H1 (cell line): ENCODE data around the gene FSTL4. TPM values are rescaled to one million over a fixed set of nuclear protein-coding genes. Genes with fewer than 3 reads are reported as not detected.

Source experiments
- BACH1 ChIP-seq: IDR thresholded peaks from 2 replicates; pipeline ENCODE4 v1.6.1; 2012; ENCODE audit warnings: low read length, improper control_type of control experiment
- HDAC2 ChIP-seq, 2 experiments: fragments of 300-600 bp in 1 of 2; sonication (generic) in 1 of 2; IDR thresholded peaks; 2 replicates each; pipeline ENCODE4 v1.6.1; 2011 to 2012; ENCODE audit warnings: low read depth in 2 of 2, low read length in 2 of 2, mild to moderate bottlenecking in 2 of 2, moderate library complexity in 2 of 2, borderline replicate concordance in 1 of 2, inconsistent platforms in 1 of 2
- KDM4A ChIP-seq: IDR thresholded peaks from one replicate; pipeline ENCODE4 v1.7.1; 2012; ENCODE audit warnings: low read depth, mild to moderate bottlenecking, moderate library complexity, low read length, inconsistent platforms; ENCODE audit not compliant: severe bottlenecking
- KDM5A ChIP-seq: fragments of 200-600 bp; IDR thresholded peaks from 2 replicates; pipeline ENCODE4 v1.7.1; 2012; ENCODE audit warnings: mild to moderate bottlenecking, low read length, inconsistent platforms, mixed read lengths
- polyA plus RNA-seq, 7 experiments: library from polyadenylated mRNA; depleted of rRNA in 3 of 7; stranded (reverse) in 5 of 7; unstranded in 2 of 7; fragments of >200 nt in 5 of 7; fragments of 200-250 nt in 2 of 7; gene quantifications; 1 replicate in 5 of 7; 2 replicates in 1 of 7; 4 replicates in 1 of 7; pipeline versions ENCODE4 v1.2.1 to v1.2.3, GENCODE V29; 2011 to 2013; ENCODE audit warnings: missing spikeins in 2 of 7, mixed read lengths in 2 of 7
- total RNA-seq: library from RNA; stranded (reverse); fragmentation: NEBNext Ultra II Directional; extraction: Animal tissue kit (Norgen Biotek cat#: 25700); gene quantifications from 2 replicates; pipeline ENCODE4 v1.2.1, GENCODE V29; 2021
- TF ChIP-seq, protein P1 (sequence below): fragments of 300-600 bp; sonication (generic); IDR thresholded peaks from 2 replicates; pipeline ENCODE4 v1.7.1; 2012; ENCODE audit warnings: low read length, moderate library complexity, mild to moderate bottlenecking, inconsistent platforms; ENCODE audit not compliant: insufficient replicate concordance

FSTL4 gene
- total and polyA plus RNA-seq, 2 of the 8 experiments (the other 6 are each of a cell fraction or from before 2014, with no cell fraction given), result 3.1 to 4.1 TPM

DNA sequence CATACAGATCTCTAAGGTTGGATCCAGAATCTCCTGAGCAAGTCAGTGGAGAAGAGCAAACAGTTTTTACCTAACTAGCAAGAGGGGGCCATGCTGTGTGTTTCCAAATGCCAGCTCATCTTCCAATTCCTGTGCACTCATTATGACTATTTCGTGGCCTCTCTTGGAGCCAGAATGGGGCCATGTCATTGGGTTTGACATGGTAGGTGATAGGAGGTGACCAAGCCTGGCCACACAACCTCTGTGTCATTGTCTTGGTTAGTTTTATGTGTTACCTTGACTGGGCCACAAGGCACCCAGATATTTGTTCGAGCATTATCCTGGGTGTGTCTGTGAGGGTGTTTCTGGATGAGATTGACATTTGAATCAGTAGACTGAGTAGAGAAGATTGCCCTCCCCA, 354.4 kb downstream of the FSTL4 start (continued):
- no peak for TF ChIP-seq KDM5A
- TF ChIP-seq HDAC2 (IDR thresholded peaks at IDR 0.05; ENCODE audit: borderline replicate concordance in 1 of 2, low read depth in 2 of 2, low read length in 2 of 2), result no peak
- TF ChIP-seq KDM4A, result no peak
- TF ChIP-seq BACH1, result no peak
- TF ChIP-seq, protein P1, sequence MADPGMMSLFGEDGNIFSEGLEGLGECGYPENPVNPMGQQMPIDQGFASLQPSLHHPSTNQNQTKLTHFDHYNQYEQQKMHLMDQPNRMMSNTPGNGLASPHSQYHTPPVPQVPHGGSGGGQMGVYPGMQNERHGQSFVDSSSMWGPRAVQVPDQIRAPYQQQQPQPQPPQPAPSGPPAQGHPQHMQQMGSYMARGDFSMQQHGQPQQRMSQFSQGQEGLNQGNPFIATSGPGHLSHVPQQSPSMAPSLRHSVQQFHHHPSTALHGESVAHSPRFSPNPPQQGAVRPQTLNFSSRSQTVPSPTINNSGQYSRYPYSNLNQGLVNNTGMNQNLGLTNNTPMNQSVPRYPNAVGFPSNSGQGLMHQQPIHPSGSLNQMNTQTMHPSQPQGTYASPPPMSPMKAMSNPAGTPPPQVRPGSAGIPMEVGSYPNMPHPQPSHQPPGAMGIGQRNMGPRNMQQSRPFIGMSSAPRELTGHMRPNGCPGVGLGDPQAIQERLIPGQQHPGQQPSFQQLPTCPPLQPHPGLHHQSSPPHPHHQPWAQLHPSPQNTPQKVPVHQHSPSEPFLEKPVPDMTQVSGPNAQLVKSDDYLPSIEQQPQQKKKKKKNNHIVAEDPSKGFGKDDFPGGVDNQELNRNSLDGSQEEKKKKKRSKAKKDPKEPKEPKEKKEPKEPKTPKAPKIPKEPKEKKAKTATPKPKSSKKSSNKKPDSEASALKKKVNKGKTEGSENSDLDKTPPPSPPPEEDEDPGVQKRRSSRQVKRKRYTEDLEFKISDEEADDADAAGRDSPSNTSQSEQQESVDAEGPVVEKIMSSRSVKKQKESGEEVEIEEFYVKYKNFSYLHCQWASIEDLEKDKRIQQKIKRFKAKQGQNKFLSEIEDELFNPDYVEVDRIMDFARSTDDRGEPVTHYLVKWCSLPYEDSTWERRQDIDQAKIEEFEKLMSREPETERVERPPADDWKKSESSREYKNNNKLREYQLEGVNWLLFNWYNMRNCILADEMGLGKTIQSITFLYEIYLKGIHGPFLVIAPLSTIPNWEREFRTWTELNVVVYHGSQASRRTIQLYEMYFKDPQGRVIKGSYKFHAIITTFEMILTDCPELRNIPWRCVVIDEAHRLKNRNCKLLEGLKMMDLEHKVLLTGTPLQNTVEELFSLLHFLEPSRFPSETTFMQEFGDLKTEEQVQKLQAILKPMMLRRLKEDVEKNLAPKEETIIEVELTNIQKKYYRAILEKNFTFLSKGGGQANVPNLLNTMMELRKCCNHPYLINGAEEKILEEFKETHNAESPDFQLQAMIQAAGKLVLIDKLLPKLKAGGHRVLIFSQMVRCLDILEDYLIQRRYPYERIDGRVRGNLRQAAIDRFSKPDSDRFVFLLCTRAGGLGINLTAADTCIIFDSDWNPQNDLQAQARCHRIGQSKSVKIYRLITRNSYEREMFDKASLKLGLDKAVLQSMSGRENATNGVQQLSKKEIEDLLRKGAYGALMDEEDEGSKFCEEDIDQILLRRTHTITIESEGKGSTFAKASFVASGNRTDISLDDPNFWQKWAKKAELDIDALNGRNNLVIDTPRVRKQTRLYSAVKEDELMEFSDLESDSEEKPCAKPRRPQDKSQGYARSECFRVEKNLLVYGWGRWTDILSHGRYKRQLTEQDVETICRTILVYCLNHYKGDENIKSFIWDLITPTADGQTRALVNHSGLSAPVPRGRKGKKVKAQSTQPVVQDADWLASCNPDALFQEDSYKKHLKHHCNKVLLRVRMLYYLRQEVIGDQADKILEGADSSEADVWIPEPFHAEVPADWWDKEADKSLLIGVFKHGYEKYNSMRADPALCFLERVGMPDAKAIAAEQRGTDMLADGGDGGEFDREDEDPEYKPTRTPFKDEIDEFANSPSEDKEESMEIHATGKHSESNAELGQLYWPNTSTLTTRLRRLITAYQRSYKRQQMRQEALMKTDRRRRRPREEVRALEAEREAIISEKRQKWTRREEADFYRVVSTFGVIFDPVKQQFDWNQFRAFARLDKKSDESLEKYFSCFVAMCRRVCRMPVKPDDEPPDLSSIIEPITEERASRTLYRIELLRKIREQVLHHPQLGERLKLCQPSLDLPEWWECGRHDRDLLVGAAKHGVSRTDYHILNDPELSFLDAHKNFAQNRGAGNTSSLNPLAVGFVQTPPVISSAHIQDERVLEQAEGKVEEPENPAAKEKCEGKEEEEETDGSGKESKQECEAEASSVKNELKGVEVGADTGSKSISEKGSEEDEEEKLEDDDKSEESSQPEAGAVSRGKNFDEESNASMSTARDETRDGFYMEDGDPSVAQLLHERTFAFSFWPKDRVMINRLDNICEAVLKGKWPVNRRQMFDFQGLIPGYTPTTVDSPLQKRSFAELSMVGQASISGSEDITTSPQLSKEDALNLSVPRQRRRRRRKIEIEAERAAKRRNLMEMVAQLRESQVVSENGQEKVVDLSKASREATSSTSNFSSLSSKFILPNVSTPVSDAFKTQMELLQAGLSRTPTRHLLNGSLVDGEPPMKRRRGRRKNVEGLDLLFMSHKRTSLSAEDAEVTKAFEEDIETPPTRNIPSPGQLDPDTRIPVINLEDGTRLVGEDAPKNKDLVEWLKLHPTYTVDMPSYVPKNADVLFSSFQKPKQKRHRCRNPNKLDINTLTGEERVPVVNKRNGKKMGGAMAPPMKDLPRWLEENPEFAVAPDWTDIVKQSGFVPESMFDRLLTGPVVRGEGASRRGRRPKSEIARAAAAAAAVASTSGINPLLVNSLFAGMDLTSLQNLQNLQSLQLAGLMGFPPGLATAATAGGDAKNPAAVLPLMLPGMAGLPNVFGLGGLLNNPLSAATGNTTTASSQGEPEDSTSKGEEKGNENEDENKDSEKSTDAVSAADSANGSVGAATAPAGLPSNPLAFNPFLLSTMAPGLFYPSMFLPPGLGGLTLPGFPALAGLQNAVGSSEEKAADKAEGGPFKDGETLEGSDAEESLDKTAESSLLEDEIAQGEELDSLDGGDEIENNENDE, result no peak
